HepG2 (cell line): ENCODE results near the gene WDR93. TPM values are rescaled to one million over a fixed set of nuclear protein-coding genes. Genes with fewer than 3 reads are reported as not detected.

Experiments
- EED ChIP-seq: sonication (generic); formaldehyde crosslinking; IDR thresholded peaks from 2 replicates; pipeline ENCODE4 v1.5.0; 2020; ENCODE audit warnings: mild to moderate bottlenecking, missing genetic modification reagents
- ESRRA ChIP-seq: sonication (generic); formaldehyde crosslinking; IDR thresholded peaks from 2 replicates; pipeline ENCODE4 v1.5.1; 2020; ENCODE audit warnings: mild to moderate bottlenecking, low read depth, missing genetic modification reagents
- FOXM1 ChIP-seq: sonication (generic); formaldehyde crosslinking; IDR thresholded peaks from 2 replicates; pipeline ENCODE4 v1.5.0; 2020; ENCODE audit warnings: missing genetic modification reagents
- GTF3A ChIP-seq: sonication (generic); formaldehyde crosslinking; conservative IDR thresholded peaks from 2 replicates; pipeline ENCODE4 v1.4.0; 2020; ENCODE audit warnings: mild to moderate bottlenecking, missing genetic modification reagents
- JARID2 ChIP-seq: sonication (generic); formaldehyde crosslinking; IDR thresholded peaks from 2 replicates; pipeline ENCODE4 v1.8.1; 2023; ENCODE audit warnings: missing genetic modification reagents, inconsistent platforms; ENCODE audit not compliant: insufficient replicate concordance
- NFE2L2 ChIP-seq: fragments of 150-350 bp; IDR thresholded peaks from 2 replicates; pipeline ENCODE4 v1.6.1; 2014; ENCODE audit warnings: low read length
- SIX4 ChIP-seq: sonication (generic); formaldehyde crosslinking; IDR thresholded peaks from 2 replicates; pipeline ENCODE4 v1.4.0; 2020; ENCODE audit warnings: missing genetic modification reagents
- SMAD9 ChIP-seq: sonication (generic); formaldehyde crosslinking; IDR thresholded peaks from 2 replicates; pipeline ENCODE4 v1.5.1; 2020; ENCODE audit warnings: mild to moderate bottlenecking, missing genetic modification reagents
- SP140L ChIP-seq: sonication (generic); formaldehyde crosslinking; IDR thresholded peaks from 2 replicates; pipeline ENCODE4 v1.4.0; 2020; ENCODE audit warnings: missing genetic modification reagents, borderline replicate concordance
- SP4 ChIP-seq: sonication (generic); formaldehyde crosslinking; IDR thresholded peaks from 2 replicates; pipeline ENCODE4 v1.8.1; 2023; ENCODE audit warnings: mild to moderate bottlenecking, missing genetic modification reagents
- TP53 ChIP-seq: sonication (generic); formaldehyde crosslinking; conservative IDR thresholded peaks from 2 replicates; pipeline ENCODE4 v1.4.0; 2020; ENCODE audit warnings: missing genetic modification reagents
- ZBTB7A ChIP-seq: sonication (generic); formaldehyde crosslinking; IDR thresholded peaks from 2 replicates; pipeline ENCODE4 v1.8.0; 2022; ENCODE audit warnings: mild to moderate bottlenecking, missing genetic modification reagents
- ZEB1 ChIP-seq: IDR thresholded peaks from 2 replicates; pipeline ENCODE4 v1.6.1; 2012; ENCODE audit warnings: mild to moderate bottlenecking, low read depth, inconsistent platforms; ENCODE audit not compliant: insufficient replicate concordance
- ZKSCAN5 ChIP-seq: sonication (generic); formaldehyde crosslinking; IDR thresholded peaks from 2 replicates; pipeline ENCODE4 v1.5.1; 2020; ENCODE audit warnings: mild to moderate bottlenecking, missing genetic modification reagents
- ZNF260 ChIP-seq: sonication (generic); formaldehyde crosslinking; IDR thresholded peaks from 2 replicates; pipeline ENCODE4 v1.4.0; 2020; ENCODE audit warnings: missing genetic modification reagents, low read depth, mild to moderate bottlenecking, borderline replicate concordance
- ZNF275 ChIP-seq: sonication (generic); formaldehyde crosslinking; IDR thresholded peaks from 2 replicates; pipeline ENCODE4 v1.8.0; 2022; ENCODE audit warnings: missing genetic modification reagents, mild to moderate bottlenecking, inconsistent platforms, borderline replicate concordance
- ZNF737 ChIP-seq: sonication (generic); formaldehyde crosslinking; IDR thresholded peaks from 2 replicates; pipeline ENCODE4 v1.5.0; 2020; ENCODE audit warnings: missing genetic modification reagents, mild to moderate bottlenecking, borderline replicate concordance
- ZNF788 ChIP-seq: sonication (generic); formaldehyde crosslinking; IDR thresholded peaks from 2 replicates; pipeline ENCODE4 v1.5.0; 2020; ENCODE audit warnings: mild to moderate bottlenecking, missing genetic modification reagents, borderline replicate concordance
- ZSCAN20 ChIP-seq: sonication (generic); formaldehyde crosslinking; IDR thresholded peaks from 2 replicates; pipeline ENCODE4 v1.4.0; 2020; ENCODE audit warnings: missing genetic modification reagents, mild to moderate bottlenecking, borderline replicate concordance
- polyA plus RNA-seq, 8 experiments: library from polyadenylated mRNA; depleted of rRNA in 3 of 8; stranded (reverse) in 7 of 8; unstranded in 1 of 8; fragments of >200 nt; fragmentation: Illumina TruSeq in 4 of 8; extraction: Trizol in 4 of 8; gene quantifications; 2 replicates each; pipeline versions ENCODE4 v1.2.1 to v1.2.3, GENCODE V29; 2011 to 2016; ENCODE audit warnings: low read depth in 4 of 8, missing spikeins in 1 of 8, mixed read lengths in 1 of 8; ENCODE audit not compliant: insufficient read depth in 1 of 8
- total RNA-seq, 5 experiments: library from RNA; depleted of rRNA; stranded (reverse); fragments of >200 nt; fragmentation: Illumina TruSeq; extraction: Trizol; gene quantifications; 2 replicates each; pipeline ENCODE4 v1.2.3, GENCODE V29; 2016; ENCODE audit warnings: low read depth in 1 of 5
- TF ChIP-seq, protein P1 (sequence below): sonication (generic); formaldehyde crosslinking; IDR thresholded peaks from 2 replicates; pipeline ENCODE4 v1.4.0; 2020; ENCODE audit warnings: missing genetic modification reagents

WDR93 gene
- total and polyA plus RNA-seq, 2 of the 13 experiments (the other 11 are each of a cell fraction or from before 2014, with no cell fraction given) = 0.07 TPM; not detected in 1

- no peak for TF ChIP-seq SIX4
- no peak for TF ChIP-seq ESRRA (CRISPR knock-in tag)
- TF ChIP-seq ZNF260 (CRISPR knock-in tag) = no peak
- TF ChIP-seq ZNF788 (CRISPR knock-in tag) = peak; percentile 45; the same call in 1 of the 2 replicates
- TF ChIP-seq ZNF737 (CRISPR knock-in tag) = no peak
- TF ChIP-seq JARID2 (CRISPR knock-in tag) = peak; percentile 44
- TF ChIP-seq ZSCAN20 = no peak
- TF ChIP-seq ZKSCAN5 (CRISPR knock-in tag) = no peak
- no peak for TF ChIP-seq ZEB1
- TF ChIP-seq NFE2L2 = no peak
- no peak for TF ChIP-seq FOXM1 (CRISPR knock-in tag)
- TF ChIP-seq GTF3A (CRISPR knock-in tag) = no peak
- TF ChIP-seq SP4 (CRISPR knock-in tag) = peak; percentile 65
- no peak for TF ChIP-seq TP53
- peak; percentile 37; the same call in 1 of the 2 replicates for TF ChIP-seq SP140L (CRISPR knock-in tag)
- TF ChIP-seq, protein P1, sequence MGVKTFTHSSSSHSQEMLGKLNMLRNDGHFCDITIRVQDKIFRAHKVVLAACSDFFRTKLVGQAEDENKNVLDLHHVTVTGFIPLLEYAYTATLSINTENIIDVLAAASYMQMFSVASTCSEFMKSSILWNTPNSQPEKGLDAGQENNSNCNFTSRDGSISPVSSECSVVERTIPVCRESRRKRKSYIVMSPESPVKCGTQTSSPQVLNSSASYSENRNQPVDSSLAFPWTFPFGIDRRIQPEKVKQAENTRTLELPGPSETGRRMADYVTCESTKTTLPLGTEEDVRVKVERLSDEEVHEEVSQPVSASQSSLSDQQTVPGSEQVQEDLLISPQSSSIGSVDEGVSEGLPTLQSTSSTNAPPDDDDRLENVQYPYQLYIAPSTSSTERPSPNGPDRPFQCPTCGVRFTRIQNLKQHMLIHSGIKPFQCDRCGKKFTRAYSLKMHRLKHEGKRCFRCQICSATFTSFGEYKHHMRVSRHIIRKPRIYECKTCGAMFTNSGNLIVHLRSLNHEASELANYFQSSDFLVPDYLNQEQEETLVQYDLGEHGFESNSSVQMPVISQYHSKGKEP = no peak
- 0 out of 2 replicates have a peak, but pooled peaks have one; percentile 74 for TF ChIP-seq ZNF275
- no peak for TF ChIP-seq SMAD9 (CRISPR knock-in tag)
- TF ChIP-seq EED = peak; percentile 42; the same call in 1 of the 2 replicates
- TF ChIP-seq ZBTB7A (CRISPR knock-in tag) = peak; percentile 66
These were observed 85.9 kb downstream of the WDR93 start, which contains the start of gene MESP2 (continued) for GRCh38 chr15:89776274-89777072.
